Keratinocyte (primary cell): Measurements from ENCODE around the gene ANKRD18A. TPM values are rescaled to one million over a fixed set of nuclear protein-coding genes. Genes with fewer than 3 reads are reported as not detected.
"Not testable (repeated sequence)": the region's sequence is repeated elsewhere in the genome, so short reads cannot be mapped to it uniquely, and the experiment has no call there.

Experiments used
- DNase-seq: peaks from one replicate; pipeline ENCODE4 v3.0.0-alpha.2; 2011; ENCODE audit warnings: low read depth, missing footprints, low spot score
- FAIRE-seq: peaks from 2 replicates; lab custom pipeline; 2011; peaks lifted over from hg19 to GRCh38; lab: Jason Lieb, UNC
- H2AFZ ChIP-seq: 2 replicates; pipeline ENCODE4 v1.6.0; 2012; ENCODE audit warnings: low read length, control low read depth, inconsistent platforms; ENCODE audit not compliant: control insufficient read depth
- H3K27ac ChIP-seq: 2 replicates; pipeline ENCODE4 v1.5.1; 2011; ENCODE audit warnings: low read length; ENCODE audit not compliant: control insufficient read depth, insufficient read depth
- H3K27me3 ChIP-seq: 3 replicates; pipeline ENCODE4 v1.6.0; 2011; ENCODE audit warnings: low read length; ENCODE audit not compliant: control insufficient read depth, insufficient read depth; ENCODE audit errors: extremely low read depth
- H3K36me3 ChIP-seq, 2 experiments: 2 replicates in 1 of 2; 3 replicates in 1 of 2; pipeline ENCODE4 v1.5.1; 2011; ENCODE audit warnings: low read length in 2 of 2, mild to moderate bottlenecking in 1 of 2; ENCODE audit not compliant: control insufficient read depth in 2 of 2, insufficient read depth in 2 of 2; ENCODE audit errors: extremely low read depth in 1 of 2
- H3K4me1 ChIP-seq: 3 replicates; pipeline ENCODE4 v1.5.1; 2011; ENCODE audit warnings: low read length; ENCODE audit not compliant: control insufficient read depth, insufficient read depth; ENCODE audit errors: extremely low read depth
- H3K4me2 ChIP-seq: 3 replicates; pipeline ENCODE4 v1.6.0; 2011; ENCODE audit warnings: low read depth, low read length; ENCODE audit not compliant: control insufficient read depth, insufficient read depth; ENCODE audit errors: extremely low read depth
- H3K4me3 ChIP-seq, 3 experiments: fragments of 200-600 bp in 1 of 3; sonication (generic) in 1 of 3; 2 replicates in 2 of 3; 3 replicates in 1 of 3; pipeline ENCODE4 v1.5.1; 2011 to 2016; ENCODE audit warnings: low read length in 3 of 3, mild to moderate bottlenecking in 3 of 3, control low read depth in 2 of 3, inconsistent platforms in 1 of 3, low read depth in 1 of 3, mixed read lengths in 1 of 3, mixed run types in 1 of 3, moderate library complexity in 1 of 3; ENCODE audit not compliant: control insufficient read depth in 2 of 3, insufficient read depth in 2 of 3; ENCODE audit errors: extremely low read depth in 1 of 3
- H3K79me2 ChIP-seq: 2 replicates; pipeline ENCODE4 v1.6.0; 2012; ENCODE audit warnings: low read length; ENCODE audit not compliant: control insufficient read depth, insufficient read depth
- H3K9ac ChIP-seq: 3 replicates; pipeline ENCODE4 v1.6.0; 2011; ENCODE audit warnings: low read length; ENCODE audit not compliant: control insufficient read depth, insufficient read depth; ENCODE audit errors: extremely low read depth
- H3K9me1 ChIP-seq: 3 replicates; pipeline ENCODE4 v1.6.0; 2011; ENCODE audit warnings: low read length; ENCODE audit not compliant: control insufficient read depth, insufficient read depth; ENCODE audit errors: extremely low read depth
- H3K9me3 ChIP-seq: 2 replicates; pipeline ENCODE4 v1.5.1; 2012; ENCODE audit warnings: low read depth, low read length; ENCODE audit not compliant: control insufficient read depth
- H4K20me1 ChIP-seq: 3 replicates; pipeline ENCODE4 v1.6.0; 2011; ENCODE audit warnings: low read length; ENCODE audit not compliant: control insufficient read depth, insufficient read depth; ENCODE audit errors: extremely low read depth
- dilution Hi-C: fragments of 300-500 bp; cut with MboI; formaldehyde crosslinking; loops from one replicate; pipeline ENCODE4 v1.7.0; 2020; ENCODE audit warnings: low sequenced_read_pairs; ENCODE audit not compliant: extremely low pct_ligation_motif_present
- polyA plus RNA-seq, 5 experiments: library from polyadenylated mRNA; depleted of rRNA in 3 of 5; stranded (reverse) in 3 of 5; stranded (forward) in 1 of 5; unstranded in 1 of 5; fragments of >200 nt; gene quantifications; 1 replicate in 1 of 5; 2 replicates in 3 of 5; 3 replicates in 1 of 5; pipeline versions ENCODE4 v1.2.1 to v1.2.3, GENCODE V29; 2011 to 2012; ENCODE audit warnings: missing spikeins in 2 of 5, low read depth in 1 of 5, low replicate concordance in 1 of 5

ANKRD18A gene
- polyA plus RNA-seq, 1 donor (not counting 4 experiments of a cell fraction or from before 2014, with no cell fraction given): 4.5 TPM

GRCh38 chr9:38557746-38558145 lies 62.6 kb downstream of the ANKRD18A start:
- H3K4me3 ChIP-seq, DNase-seq, H3K4me2 ChIP-seq, H2AFZ ChIP-seq, H3K27me3 ChIP-seq, dilution Hi-C loops, H3K9ac ChIP-seq, H3K36me3 ChIP-seq, FAIRE-seq, H3K9me3 ChIP-seq, H3K79me2 ChIP-seq, H3K4me1 ChIP-seq, H3K9me1 ChIP-seq, H3K27ac ChIP-seq, H4K20me1 ChIP-seq: not testable (repeated sequence)

GRCh38 chr9:38554966-38555365 lies 65.4 kb downstream of the ANKRD18A start:
- H2AFZ ChIP-seq, H3K9ac ChIP-seq, H3K4me3 ChIP-seq, H3K27ac ChIP-seq, H3K9me1 ChIP-seq, H4K20me1 ChIP-seq, FAIRE-seq, H3K4me1 ChIP-seq, H3K27me3 ChIP-seq, H3K9me3 ChIP-seq, H3K36me3 ChIP-seq, dilution Hi-C loops, H3K4me2 ChIP-seq, DNase-seq, H3K79me2 ChIP-seq: not testable (repeated sequence)

GRCh38 chr9:38553019-38553418 lies 67.4 kb downstream of the ANKRD18A start:
- H3K9ac ChIP-seq, dilution Hi-C loops, H3K27me3 ChIP-seq, H3K27ac ChIP-seq, H4K20me1 ChIP-seq, H2AFZ ChIP-seq, H3K79me2 ChIP-seq, H3K4me1 ChIP-seq, H3K4me3 ChIP-seq, H3K9me3 ChIP-seq, H3K4me2 ChIP-seq, H3K9me1 ChIP-seq, DNase-seq, H3K36me3 ChIP-seq, FAIRE-seq: not testable (repeated sequence)

GRCh38 chr9:38546497-38547163 lies 73.8 kb downstream of the ANKRD18A start:
- H3K4me1 ChIP-seq, FAIRE-seq, H3K36me3 ChIP-seq, H4K20me1 ChIP-seq, H2AFZ ChIP-seq, H3K27me3 ChIP-seq, H3K9me3 ChIP-seq, H3K27ac ChIP-seq, H3K9ac ChIP-seq, H3K4me2 ChIP-seq, dilution Hi-C loops, H3K79me2 ChIP-seq, H3K4me3 ChIP-seq, DNase-seq, H3K9me1 ChIP-seq: not testable (repeated sequence)

DNA sequence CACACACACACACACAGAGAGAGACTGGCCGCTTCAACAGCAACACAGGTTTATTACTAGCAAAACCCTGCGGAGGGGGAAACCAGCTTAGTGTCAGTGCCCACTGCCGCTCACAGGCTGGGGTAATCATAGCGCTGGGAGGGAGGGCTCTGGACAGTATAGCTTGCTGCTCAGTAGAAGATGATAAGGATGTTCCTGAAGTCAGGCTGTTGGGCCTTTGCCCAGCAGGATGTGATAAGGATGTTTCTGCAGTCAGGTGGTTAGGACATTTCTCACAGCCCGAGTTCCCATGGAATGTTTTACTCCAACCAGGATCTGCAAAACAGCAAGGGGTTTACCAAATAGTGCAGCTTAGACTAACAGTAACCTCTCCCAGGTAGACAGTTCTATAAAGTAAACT lies 79.9 kb downstream of the ANKRD18A start:
- H3K9ac ChIP-seq, H3K4me3 ChIP-seq, H3K79me2 ChIP-seq, dilution Hi-C loops, H3K9me3 ChIP-seq, H2AFZ ChIP-seq, H4K20me1 ChIP-seq, H3K4me2 ChIP-seq, H3K27ac ChIP-seq, H3K36me3 ChIP-seq, H3K4me1 ChIP-seq, H3K9me1 ChIP-seq, H3K27me3 ChIP-seq, DNase-seq, FAIRE-seq: not testable (repeated sequence)
